GM12878 (cell line): ENCODE measurements around the gene PSMB4. TPM values are rescaled to one million over a fixed set of nuclear protein-coding genes. Genes with fewer than 3 reads are reported as not detected.

ENCODE experiments used
- ATAC-seq: fragments of 200-7000 bp; cut with Tn5 transposase; 3 replicates; pipeline ENCODE4 v1.9.1; 2020; ENCODE audit warnings: mild to moderate bottlenecking, moderate library complexity
- BruUV-seq: library from RNA; stranded (reverse); fragments of 400-500 nt; replicated peaks from 2 replicates; lab custom pipeline; 2021; lab: Mats Ljungman, UMichigan
- CTCF ChIA-PET: fragments of 300-600 bp; sonication (Branson Sonifier 250); formaldehyde crosslinking; extraction: SDS; loops from one replicate; lab custom pipeline; 2021; ENCODE audit warnings: inconsistent platforms; lab: Yijun Ruan, JAX
- POLR2A ChIA-PET: fragments of 350-600 bp; formaldehyde crosslinking; extraction: SDS; loops from one replicate; lab custom pipeline; 2021; ENCODE audit warnings: inconsistent platforms; lab: Charles Lee
- RAD21 ChIA-PET: fragments of 300-600 bp; sonication (Branson Sonifier 250); formaldehyde crosslinking; loops from one replicate; lab custom pipeline; 2023; ENCODE audit warnings: antibody characterized with exemption; ENCODE audit not compliant: unreplicated experiment; lab: Charles Lee
- SMC1A ChIA-PET: fragments of 300-600 bp; sonication (Branson Sonifier 250); formaldehyde crosslinking; loops from one replicate; lab custom pipeline; 2023; ENCODE audit not compliant: unreplicated experiment, uncharacterized antibody; lab: Charles Lee
- DNase-seq: peaks from one replicate; pipeline ENCODE4 v3.0.0-alpha.2; 2011; ENCODE audit warnings: low read depth, low spot score
- FAIRE-seq: peaks from 3 replicates; lab custom pipeline; 2011; peaks lifted over from hg19 to GRCh38; lab: Jason Lieb, UNC
- H2AFZ ChIP-seq: 2 replicates; pipeline ENCODE4 v1.6.0; 2011; ENCODE audit warnings: low read depth, low read length, control low read depth; ENCODE audit not compliant: control insufficient read depth
- H3K27ac ChIP-seq: 2 replicates; pipeline ENCODE4 v1.5.1; 2011; ENCODE audit warnings: control low read depth; ENCODE audit not compliant: control insufficient read depth, insufficient read depth
- H3K27me3 ChIP-seq, 2 experiments: replicated peaks in 1 of 2; 2 replicates each; pipeline versions ENCODE4 v1.6.0 to v1.6.1; 2011; ENCODE audit warnings: low read length in 1 of 2; ENCODE audit not compliant: control insufficient read depth in 2 of 2, insufficient read depth in 2 of 2
- H3K36me3 ChIP-seq, 2 experiments: 2 replicates each; pipeline ENCODE4 v1.5.1; 2011; ENCODE audit warnings: low read length in 1 of 2; ENCODE audit not compliant: control insufficient read depth in 2 of 2, insufficient read depth in 2 of 2
- H3K4me1 ChIP-seq: 2 replicates; pipeline ENCODE4 v1.6.1; 2011; ENCODE audit warnings: mild to moderate bottlenecking, low read length, moderate library complexity, mixed read lengths; ENCODE audit not compliant: control insufficient read depth, insufficient read depth
- H3K4me2 ChIP-seq: 2 replicates; pipeline ENCODE4 v1.6.0; 2011; ENCODE audit warnings: control low read depth; ENCODE audit not compliant: control insufficient read depth, insufficient read depth
- H3K4me3 ChIP-seq: fragments of 200-600 bp; sonication (generic); 2 replicates; pipeline ENCODE4 v1.5.1; 2016
- H3K79me2 ChIP-seq: 2 replicates; pipeline ENCODE4 v1.6.0; 2011; ENCODE audit warnings: low read length; ENCODE audit not compliant: control insufficient read depth, insufficient read depth
- H3K9ac ChIP-seq: 2 replicates; pipeline ENCODE4 v1.8.0; 2011; ENCODE audit warnings: low read length, control low read depth, mixed read lengths; ENCODE audit not compliant: control insufficient read depth, insufficient read depth
- H3K9me3 ChIP-seq: replicated peaks from 3 replicates; pipeline ENCODE4 v1.5.1; 2011; ENCODE audit warnings: mild to moderate bottlenecking, low read length; ENCODE audit not compliant: control insufficient read depth, insufficient read depth
- H4K20me1 ChIP-seq: 2 replicates; pipeline ENCODE4 v1.6.0; 2011; ENCODE audit not compliant: control insufficient read depth, insufficient read depth
- BACH1 ChIP-seq: fragments of 450-650 bp; IDR thresholded peaks from 2 replicates; pipeline ENCODE4 v1.6.1; 2017; ENCODE audit warnings: mild to moderate bottlenecking, borderline replicate concordance
- E2F4 ChIP-seq: IDR thresholded peaks from 2 replicates; pipeline ENCODE4 v1.6.1; 2012; ENCODE audit warnings: low read depth, low read length, improper control_type of control experiment
- SP1 ChIP-seq: IDR thresholded peaks from one replicate; pipeline ENCODE4 v1.6.1; 2011; ENCODE audit warnings: low read depth, low read length
- TCF12 ChIP-seq: IDR thresholded peaks from 2 replicates; pipeline ENCODE4 v1.6.1; 2011; ENCODE audit warnings: low read depth, mild to moderate bottlenecking, low read length
- WGBS: methylation state at CpG from one replicate; pipeline ENCODE4 v1.1.6; 2016; ENCODE audit warnings: low lambda C conversion rate; ENCODE audit not compliant: insufficient replicate concordance, insufficient coverage; ENCODE audit errors: missing lambda C conversion rate; 5-methylcytosine and 5-hydroxymethylcytosine counted together
- in situ Hi-C: fragments of 300-500 bp; cut with MboI; formaldehyde crosslinking; loops from 9 replicates; pipeline ENCODE4 v1.14.3; 2018; ENCODE audit warnings: mixed read lengths
- intact Hi-C: fragments of 100-400 bp; cut with micrococcal nuclease; formaldehyde crosslinking; loops from one replicate; pipeline ENCODE4 v1.14.2; 2022; ENCODE audit not compliant: unreplicated experiment
- polyA plus RNA-seq, 11 experiments: library from polyadenylated mRNA; depleted of rRNA in 4 of 11; unstranded in 6 of 11; stranded (reverse) in 5 of 11; fragments of >200 nt; fragmentation: Nextera tagmentation in 4 of 11; fragmentation: Illumina TruSeq in 1 of 11; extraction: Ambion mirVana in 4 of 11; extraction: Trizol in 1 of 11; gene quantifications; 1 replicate in 1 of 11; 2 replicates in 10 of 11; pipeline versions ENCODE4 v1.2.1 to v1.2.3, GENCODE V29; 2011 to 2016; ENCODE audit warnings: inconsistent platforms in 2 of 11, missing spikeins in 2 of 11, low read depth in 1 of 11
- total RNA-seq, 4 experiments: library from RNA; depleted of rRNA in 3 of 4; stranded (reverse); fragments of >200 nt in 3 of 4; fragmentation: Illumina TruSeq in 1 of 4; extraction: Trizol in 1 of 4; gene quantifications; 2 replicates each; pipeline versions ENCODE4 v1.2.1 to v1.2.3, GENCODE V29; 2013 to 2021

Gene PSMB4
- total and polyA plus RNA-seq, 10 of the 15 experiments (the other 5 are each of a cell fraction or from before 2014, with no cell fraction given), result 278 to 610 (median 421) TPM

GRCh38 chr1:151405187-151405951, 6.0 kb downstream of the PSMB4 start:
- peaks cover 11% of the 10 kb centered on the region for H3K79me2 ChIP-seq
- peaks cover 9% of the 10 kb centered on the region for H3K4me1 ChIP-seq
- FAIRE-seq (no peak), DNase-seq (no peak), ATAC-seq (no peak; the same call in 2 of the 3 replicates)
- no peak overlapping the region for H3K4me3 ChIP-seq
- in situ Hi-C loops, result no loop called here
- no peak overlapping the region for H3K9ac ChIP-seq
- peaks cover 4% of the 10 kb centered on the region; the same call in 1 of the 2 replicates for H4K20me1 ChIP-seq
- over 99% methylated on average over 13 of the region's 13 CpGs for WGBS
- peaks cover 18 to 53% of the 10 kb centered on the region in 2 experiments for H3K36me3 ChIP-seq
- H3K27ac ChIP-seq, result no peak overlapping the region
- no peak for TF ChIP-seq BACH1
- TF ChIP-seq TCF12, result no peak
- no peak for TF ChIP-seq E2F4
- TF ChIP-seq SP1, result no peak
- no peaks in the 10 kb centered on the region for H3K27me3 ChIP-seq
- CTCF ChIA-PET, result interaction anchor here (0.6 to 2.1 kb wide), 4 partner anchors 10 to 104 kb away, joined by 3 to 7 read pairs (median 4); no protein-coding TSS in a partner anchor
- POLR2A ChIA-PET, result interaction anchor here (0.6 to 0.8 kb wide), 3 partner anchors 35 to 1336 kb away, joined by 3 to 4 read pairs (median 4); partner anchors contain the start of gene ZNF687
- SMC1A ChIA-PET, result interaction anchor here (1.0 to 1.3 kb wide), 2 partner anchors 20 to 329 kb away, joined by 3 to 4 read pairs; no protein-coding TSS in a partner anchor
- RAD21 ChIA-PET, result interaction anchor here (0.5 to 0.8 kb wide), 3 partner anchors 12 to 453 kb away, joined by 3 to 4 read pairs (median 4); no protein-coding TSS in a partner anchor
- no TSS peak for BruUV-seq
- intact Hi-C loops, result no loop called here
- no peaks in the 10 kb centered on the region for H3K9me3 ChIP-seq
- H3K4me2 ChIP-seq, result no peak overlapping the region
- H2AFZ ChIP-seq, result no peak overlapping the region
